ENCODE measurements around the gene LILRB5. TPM values are rescaled to one million over a fixed set of nuclear protein-coding genes. Genes with fewer than 3 reads are reported as not detected.
"Not testable (repeated sequence)": the region's sequence is repeated elsewhere in the genome, so short reads cannot be mapped to it uniquely, and the experiment has no call there.

The LILRB5 gene
- total RNA-seq, 1 donor from 2014 or later: 0.05 TPM

DNA sequence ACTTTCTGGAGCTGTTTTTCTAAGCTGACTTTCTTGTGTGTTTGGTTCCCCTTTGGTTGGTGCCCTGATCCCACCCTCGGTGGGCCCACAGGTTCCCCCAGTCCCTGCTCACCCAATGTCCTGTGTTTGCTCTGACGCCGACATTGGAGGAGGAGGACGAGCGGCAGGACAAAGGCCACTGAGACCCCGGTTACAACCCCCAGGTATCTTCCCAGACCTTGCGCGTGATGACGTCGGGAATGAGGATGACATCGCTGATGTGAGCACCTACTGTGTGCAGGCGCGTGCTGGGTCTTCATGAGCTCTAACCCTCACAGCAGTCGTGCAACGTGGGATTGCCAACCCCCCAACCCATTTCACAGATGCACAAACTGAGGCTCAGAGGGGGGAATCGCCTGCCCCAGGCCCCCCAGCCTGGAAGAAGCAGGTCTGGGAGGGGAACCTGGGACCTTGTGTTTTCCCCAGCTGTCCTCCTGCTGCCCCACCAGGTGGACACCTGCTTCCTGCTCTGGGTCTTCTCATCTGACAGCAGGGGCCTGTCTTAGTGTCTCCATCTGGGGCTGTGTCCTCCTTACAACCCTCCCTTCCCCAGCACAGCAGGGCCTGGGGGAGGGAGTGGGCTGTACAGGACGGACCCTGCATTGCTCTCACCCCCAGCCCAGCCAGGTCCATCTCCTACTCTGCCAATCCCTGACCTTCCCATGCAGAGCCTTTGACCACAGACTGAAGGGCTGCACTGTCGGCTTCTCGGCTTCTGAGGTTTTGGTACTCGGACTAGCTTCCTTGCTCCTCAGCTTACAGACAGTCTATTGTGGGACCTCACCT, 9.8 kb downstream of the LILRB5 start:
- DNase-seq (ENCODE audit: low spot score): no peak
- Mint-ChIP-seq H3K4me1 (ENCODE audit: low read depth) (peaks cover 12% of the 10 kb centered on the region), H3K27me3 (ENCODE audit: low read depth) (peaks cover 9% of the 10 kb centered on the region), H3K4me3 (ENCODE audit: low read depth) (no peak overlapping the region), H3K9me3 (no peaks in the 10 kb centered on the region), H3K36me3 (ENCODE audit: low read depth) (no peaks in the 10 kb centered on the region), H3K27ac (no peak overlapping the region)
- intact Hi-C loops (cut with micrococcal nuclease): loop anchor here (5.0 kb wide), 1 partner anchor 35 kb away; no protein-coding TSS in a partner anchor

DNA sequence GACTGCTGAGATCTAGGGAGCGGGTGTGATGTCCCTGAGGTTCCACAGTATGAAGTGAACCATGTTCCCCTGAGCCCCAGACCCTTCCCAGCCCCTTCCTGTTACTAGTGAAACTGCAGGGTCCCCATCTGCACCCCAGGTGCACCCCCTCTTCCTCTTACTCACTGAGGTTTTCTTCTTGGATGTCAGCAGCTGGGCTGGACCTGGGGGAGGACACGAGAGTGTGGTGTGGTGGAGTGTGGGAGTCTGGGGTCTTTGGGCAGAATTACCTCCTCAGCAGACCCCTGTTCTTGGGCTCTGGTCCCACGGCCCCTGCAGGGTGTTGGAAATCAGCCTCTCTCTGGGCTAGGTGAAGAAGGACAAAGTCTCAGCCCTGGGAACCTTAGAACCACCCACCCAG, 11.1 kb downstream of the LILRB5 start:
- peaks cover 9% of the 10 kb centered on the region for H3K27me3 Mint-ChIP-seq (ENCODE audit: low read depth)
- no peak overlapping the region for H3K27ac Mint-ChIP-seq
- H3K36me3 Mint-ChIP-seq (ENCODE audit: low read depth): no peaks in the 10 kb centered on the region
- no peaks in the 10 kb centered on the region for H3K9me3 Mint-ChIP-seq
- peaks cover 12% of the 10 kb centered on the region for H3K4me1 Mint-ChIP-seq (ENCODE audit: low read depth)
- no peak overlapping the region for H3K4me3 Mint-ChIP-seq (ENCODE audit: low read depth)
- DNase-seq (ENCODE audit: low spot score): no peak
- intact Hi-C loops (cut with micrococcal nuclease): loop anchor here (5.0 kb wide), 1 partner anchor 34 kb away; no protein-coding TSS in a partner anchor

DNA sequence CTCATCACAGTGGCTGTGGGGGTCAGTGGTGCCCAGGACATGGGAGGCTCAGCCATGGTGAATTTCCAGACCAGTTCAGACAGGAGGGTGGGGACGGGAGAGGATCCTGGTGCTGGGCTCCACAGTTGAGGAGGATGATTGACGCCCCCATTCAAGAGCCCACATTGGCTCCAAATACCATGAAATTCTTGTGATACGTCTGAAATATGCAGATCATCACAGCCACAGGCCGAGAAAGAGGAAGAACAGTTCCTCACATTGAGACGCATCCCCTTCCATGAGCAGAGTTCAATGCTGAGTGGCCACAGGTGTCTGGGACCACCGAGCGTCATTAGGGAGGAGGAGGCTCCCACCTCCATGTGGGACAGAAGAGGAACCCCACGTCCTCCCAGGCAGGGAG, 13.3 kb downstream of the LILRB5 start:
- H3K4me3 Mint-ChIP-seq (ENCODE audit: low read depth); H3K9me3 Mint-ChIP-seq; DNase-seq (ENCODE audit: low spot score); H3K36me3 Mint-ChIP-seq (ENCODE audit: low read depth); intact Hi-C loops (cut with micrococcal nuclease); H3K27me3 Mint-ChIP-seq (ENCODE audit: low read depth); H3K27ac Mint-ChIP-seq: not testable (repeated sequence)
- peaks cover 12% of the 10 kb centered on the region for H3K4me1 Mint-ChIP-seq (ENCODE audit: low read depth)

DNA sequence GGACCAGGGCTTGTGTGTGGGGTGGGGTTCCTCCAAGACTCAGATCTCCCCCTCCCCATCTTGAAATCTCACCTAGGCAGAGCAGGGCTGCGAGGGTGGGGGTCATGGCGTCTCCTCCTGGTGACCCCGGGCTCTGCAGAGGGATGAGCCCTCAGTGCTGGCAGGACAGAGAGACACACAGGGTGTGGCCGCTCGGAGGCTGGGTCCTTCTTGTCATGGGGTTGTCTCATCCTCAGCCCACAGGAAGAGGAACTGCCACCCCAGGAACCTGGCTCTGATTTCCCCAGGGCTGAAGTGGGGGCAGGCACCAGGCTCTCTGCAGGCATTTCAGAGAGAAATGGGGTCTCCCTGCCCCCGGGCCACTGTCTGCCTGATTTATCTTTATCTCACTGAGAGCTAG, 14.4 kb downstream of the LILRB5 start, which contains the start of gene LILRA6:
Gene LILRA6 (minus strand): TSS at position 145 of the 400 bp plus-strand sequence.
- H3K4me1 Mint-ChIP-seq (ENCODE audit: low read depth); H3K27ac Mint-ChIP-seq; DNase-seq (ENCODE audit: low spot score); H3K9me3 Mint-ChIP-seq; intact Hi-C loops (cut with micrococcal nuclease); H3K4me3 Mint-ChIP-seq (ENCODE audit: low read depth); H3K36me3 Mint-ChIP-seq (ENCODE audit: low read depth): not testable (repeated sequence)
- H3K27me3 Mint-ChIP-seq (ENCODE audit: low read depth): peaks cover 12% of the 10 kb centered on the region

DNA sequence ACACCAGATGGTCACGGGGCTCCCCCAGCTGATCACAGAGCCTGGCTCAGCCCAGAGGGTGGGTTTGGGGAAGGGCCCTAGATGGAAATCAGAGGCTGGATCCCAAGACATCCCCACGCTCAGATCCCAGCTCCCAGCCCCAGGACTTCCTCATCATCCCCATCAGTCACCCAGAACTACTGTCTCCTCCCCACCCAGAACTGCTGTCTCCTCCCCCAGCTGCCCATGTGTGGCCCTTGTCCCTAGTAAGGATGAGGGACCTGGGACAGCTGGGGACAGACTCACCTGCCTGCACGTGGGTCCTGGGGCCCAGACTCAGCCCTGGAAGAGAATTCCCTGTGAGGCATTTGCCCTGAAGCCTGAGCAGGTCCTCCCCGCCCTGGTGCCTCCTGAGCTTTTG, 14.8 kb downstream of the LILRB5 start:
- H3K4me3 Mint-ChIP-seq (ENCODE audit: low read depth); H3K4me1 Mint-ChIP-seq (ENCODE audit: low read depth); DNase-seq (ENCODE audit: low spot score); H3K36me3 Mint-ChIP-seq (ENCODE audit: low read depth); H3K9me3 Mint-ChIP-seq; intact Hi-C loops (cut with micrococcal nuclease); H3K27ac Mint-ChIP-seq: not testable (repeated sequence)
- peaks cover 14% of the 10 kb centered on the region for H3K27me3 Mint-ChIP-seq (ENCODE audit: low read depth)

DNA sequence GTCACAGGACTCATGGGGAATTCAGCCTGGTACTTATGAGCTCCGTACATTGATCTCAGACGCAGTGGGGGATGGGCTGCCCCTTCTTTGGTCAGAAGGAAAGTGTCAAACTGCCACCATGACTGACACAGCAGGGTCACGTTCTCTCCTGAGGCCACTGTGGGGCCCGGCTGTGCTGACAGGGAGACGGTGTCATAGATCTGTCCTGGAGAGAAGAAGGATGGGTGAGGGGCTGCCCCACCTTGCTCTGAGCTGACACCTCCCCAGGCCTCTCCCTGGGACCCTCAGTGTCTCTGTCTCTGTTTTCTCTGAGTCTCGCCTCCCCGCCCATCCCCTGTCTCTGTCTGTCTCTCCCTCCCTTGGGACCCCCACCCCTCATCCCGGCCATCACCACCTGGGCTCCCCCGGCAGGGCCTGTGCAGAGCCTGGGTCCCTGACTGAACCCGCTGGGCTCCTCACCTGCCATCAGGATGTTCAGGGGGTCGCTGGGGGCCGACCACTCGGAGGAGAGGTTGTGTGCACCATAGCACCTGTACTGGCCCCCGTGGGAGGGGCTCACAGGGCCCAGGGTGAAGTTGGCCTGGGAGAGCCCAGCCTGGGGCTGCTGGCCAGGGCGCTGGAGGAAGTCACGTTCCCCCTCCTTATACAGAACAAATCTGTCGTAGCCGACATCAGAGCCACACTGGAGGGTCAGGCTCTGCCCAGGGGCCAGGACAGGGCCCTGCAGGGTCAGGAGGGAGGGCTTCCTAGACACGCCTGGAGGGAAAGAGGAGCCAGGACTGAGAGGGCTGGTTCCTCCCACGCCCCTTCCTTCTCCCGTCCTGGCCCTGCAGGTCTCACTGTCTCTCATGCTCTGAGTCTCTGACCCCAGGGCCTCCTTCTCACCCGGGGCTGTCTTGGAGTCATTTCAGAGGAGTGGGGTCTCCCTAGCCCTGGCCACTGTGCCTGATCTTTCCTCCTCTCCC, 16.4 kb downstream of the LILRB5 start:
- H3K9me3 Mint-ChIP-seq; H3K4me3 Mint-ChIP-seq (ENCODE audit: low read depth); H3K36me3 Mint-ChIP-seq (ENCODE audit: low read depth); H3K27ac Mint-ChIP-seq; H3K4me1 Mint-ChIP-seq (ENCODE audit: low read depth); DNase-seq (ENCODE audit: low spot score); intact Hi-C loops (cut with micrococcal nuclease): not testable (repeated sequence)
- H3K27me3 Mint-ChIP-seq (ENCODE audit: low read depth): peaks cover 19% of the 10 kb centered on the region

DNA sequence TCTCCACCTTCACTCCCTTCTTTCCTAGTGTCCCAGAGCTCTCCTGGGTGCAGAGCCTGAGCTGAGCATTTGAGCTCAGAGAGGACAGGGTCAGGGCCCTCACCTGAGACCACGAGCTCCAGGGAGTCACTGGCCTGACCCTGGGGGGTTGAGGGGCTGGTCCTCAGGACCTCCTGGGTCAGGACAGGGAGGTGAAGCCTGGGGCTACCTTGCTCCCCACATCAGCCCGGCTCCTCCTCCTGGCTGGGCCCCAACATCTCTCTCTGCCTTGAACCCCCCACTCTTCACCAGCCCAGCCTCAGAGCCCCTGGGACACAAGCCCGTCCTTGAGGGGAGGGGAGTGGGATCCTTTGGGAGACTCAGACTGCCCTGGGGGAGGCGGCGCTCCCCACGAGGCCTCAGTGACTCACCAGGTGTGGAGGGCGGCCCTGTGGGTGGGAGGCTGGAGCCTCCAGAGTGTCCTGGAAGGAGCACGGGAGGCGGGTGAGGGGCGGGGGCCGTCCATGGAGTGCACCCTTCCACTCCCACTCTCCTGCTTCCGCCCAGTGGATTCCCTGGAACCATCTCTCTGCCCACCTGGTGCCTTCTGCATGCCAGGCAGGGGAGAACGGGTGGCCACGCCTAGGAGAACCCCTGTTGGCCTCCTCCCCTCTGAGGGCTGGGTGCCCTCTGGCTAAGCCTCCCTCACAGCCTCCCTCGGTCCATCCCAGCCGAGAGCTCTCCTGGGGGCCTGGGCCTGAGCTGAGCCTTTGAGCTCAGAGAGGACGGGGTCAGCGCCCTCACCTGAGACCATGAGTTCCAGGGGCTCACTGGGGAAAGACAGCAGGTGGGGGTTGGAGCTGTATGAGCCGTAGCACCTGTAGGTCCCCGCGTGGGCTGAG, 17.3 kb downstream of the LILRB5 start:
- H3K27ac Mint-ChIP-seq; H3K4me3 Mint-ChIP-seq (ENCODE audit: low read depth); H3K36me3 Mint-ChIP-seq (ENCODE audit: low read depth); DNase-seq (ENCODE audit: low spot score); intact Hi-C loops (cut with micrococcal nuclease); H3K4me1 Mint-ChIP-seq (ENCODE audit: low read depth); H3K9me3 Mint-ChIP-seq: not testable (repeated sequence)
- H3K27me3 Mint-ChIP-seq (ENCODE audit: low read depth): peaks cover 22% of the 10 kb centered on the region

DNA sequence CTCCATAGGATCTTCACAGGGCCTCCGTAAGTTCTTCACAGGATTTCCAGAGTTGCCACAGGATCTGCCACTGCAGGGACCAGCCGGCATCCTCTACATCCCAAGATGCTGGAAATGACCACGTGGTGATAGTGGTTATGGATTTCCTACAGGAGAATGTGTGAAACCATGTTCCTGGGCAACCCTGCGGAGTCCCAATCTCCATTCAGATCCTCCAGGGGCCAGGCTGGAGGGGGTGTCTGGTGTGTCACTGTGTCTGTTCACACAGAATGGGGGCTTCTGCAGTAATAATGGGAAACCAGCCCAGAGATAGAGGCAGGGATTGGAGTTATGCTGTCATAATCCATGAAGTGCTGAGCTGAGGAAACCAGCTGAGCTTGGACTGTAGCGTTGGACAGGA, 23.1 kb downstream of the LILRB5 start:
- no peak overlapping the region for H3K4me3 Mint-ChIP-seq (ENCODE audit: low read depth)
- intact Hi-C loops (cut with micrococcal nuclease): no loop called here
- no peak overlapping the region for H3K27ac Mint-ChIP-seq
- peaks cover 7% of the 10 kb centered on the region for H3K4me1 Mint-ChIP-seq (ENCODE audit: low read depth)
- H3K36me3 Mint-ChIP-seq (ENCODE audit: low read depth): no peaks in the 10 kb centered on the region
- DNase-seq (ENCODE audit: low spot score): no peak
- peaks cover 41% of the 10 kb centered on the region for H3K27me3 Mint-ChIP-seq (ENCODE audit: low read depth)
- no peaks in the 10 kb centered on the region for H3K9me3 Mint-ChIP-seq

DNA sequence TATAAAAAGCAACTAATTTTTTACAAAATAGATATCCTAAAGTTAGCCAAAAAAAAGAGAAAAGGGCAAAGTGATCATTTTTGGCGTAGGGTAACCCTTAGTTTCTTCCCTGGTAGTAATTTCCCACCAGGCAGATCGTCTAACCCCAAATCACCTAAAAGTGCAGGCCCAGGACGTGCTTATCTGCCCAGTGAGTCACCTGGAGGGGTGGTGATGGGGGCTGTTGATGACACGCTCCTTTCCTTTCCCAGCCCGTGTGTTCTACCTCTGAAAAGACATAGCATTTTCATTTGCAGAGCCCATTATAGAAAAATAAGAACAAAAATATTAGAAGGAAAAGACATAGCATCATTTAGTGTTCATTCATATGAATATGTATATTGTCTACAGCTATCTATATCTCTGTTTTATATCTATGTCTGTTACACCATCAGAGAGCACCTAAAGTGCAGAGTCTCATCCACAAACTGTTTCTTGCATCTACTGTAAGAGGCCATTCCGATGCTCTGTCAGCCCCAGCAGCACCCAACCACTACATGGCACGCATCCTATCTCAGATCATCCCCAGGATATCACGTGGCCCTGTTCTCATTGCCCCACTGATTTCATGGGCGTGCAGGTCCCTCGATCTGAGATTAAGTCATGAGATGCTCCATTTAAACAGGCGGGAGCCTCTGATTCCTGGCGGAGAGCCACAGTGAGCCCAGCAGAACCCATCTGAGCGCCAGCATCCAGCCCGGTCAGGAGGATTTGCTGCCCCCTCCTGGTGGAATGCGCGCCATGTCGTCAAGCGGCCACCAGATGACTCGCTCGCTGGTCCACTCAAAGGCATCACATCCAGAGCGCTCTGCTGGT, 25.8 kb downstream of the LILRB5 start:
- no peaks in the 10 kb centered on the region for H3K9me3 Mint-ChIP-seq
- H3K4me1 Mint-ChIP-seq (ENCODE audit: low read depth): peaks cover 7% of the 10 kb centered on the region
- H3K36me3 Mint-ChIP-seq (ENCODE audit: low read depth): no peaks in the 10 kb centered on the region
- peak; percentile 76 for DNase-seq (ENCODE audit: low spot score)
- no peak overlapping the region for H3K4me3 Mint-ChIP-seq (ENCODE audit: low read depth)
- H3K27me3 Mint-ChIP-seq (ENCODE audit: low read depth): peaks cover 30% of the 10 kb centered on the region
- H3K27ac Mint-ChIP-seq: no peak overlapping the region
- intact Hi-C loops (cut with micrococcal nuclease): loop anchor here (1.0 to 2.0 kb wide), 3 partner anchors 21 to 72 kb away; partner anchors contain the start of gene LENG1

DNA sequence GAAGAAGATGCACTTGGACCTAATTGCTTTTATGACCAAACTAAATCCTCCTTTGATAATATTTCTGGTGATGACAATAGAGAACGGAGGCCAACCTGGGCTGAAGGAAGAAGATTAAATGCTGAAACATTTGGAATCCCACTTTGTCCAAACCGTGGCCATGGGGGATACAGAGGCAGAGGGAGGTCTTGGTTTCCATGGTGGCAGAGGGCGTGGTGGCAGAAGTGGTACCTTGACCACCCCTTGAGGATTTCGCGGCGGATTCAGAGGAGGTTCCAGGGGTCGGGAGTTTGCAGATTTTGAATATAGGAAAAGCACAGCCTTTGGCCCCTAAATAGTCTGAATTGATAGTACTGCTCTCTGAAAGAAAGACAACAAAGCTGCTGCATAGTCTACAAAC, 27.0 kb downstream of the LILRB5 start:
- H3K36me3 Mint-ChIP-seq (ENCODE audit: low read depth): no peaks in the 10 kb centered on the region
- H3K27ac Mint-ChIP-seq: no peak overlapping the region
- H3K4me1 Mint-ChIP-seq (ENCODE audit: low read depth): peaks cover 7% of the 10 kb centered on the region
- peaks cover 28% of the 10 kb centered on the region for H3K27me3 Mint-ChIP-seq (ENCODE audit: low read depth)
- no peak overlapping the region for H3K4me3 Mint-ChIP-seq (ENCODE audit: low read depth)
- DNase-seq (ENCODE audit: low spot score): no peak
- no peaks in the 10 kb centered on the region for H3K9me3 Mint-ChIP-seq
- intact Hi-C loops (cut with micrococcal nuclease): loop anchor here (2.0 kb wide), 1 partner anchor 19 kb away; no protein-coding TSS in a partner anchor

DNA sequence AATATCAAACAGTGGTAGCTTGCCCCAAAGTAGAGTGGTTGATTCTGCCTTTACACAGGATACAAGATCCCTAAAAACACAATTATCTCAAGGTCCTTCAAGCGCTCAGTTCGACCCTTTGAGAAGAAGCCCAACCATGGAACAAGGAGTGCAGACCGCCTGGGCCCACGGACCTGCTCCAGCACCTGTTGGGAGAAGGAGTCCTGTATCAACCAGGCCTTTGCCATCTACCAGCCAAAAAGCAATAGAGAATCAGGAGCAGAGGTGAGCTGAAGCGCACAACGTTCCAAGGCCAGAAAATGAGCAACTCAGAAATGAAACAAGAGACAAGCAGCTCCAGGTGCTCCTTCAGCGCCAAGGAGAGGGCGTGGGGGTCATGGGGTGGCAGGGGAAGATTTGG, 27.9 kb downstream of the LILRB5 start:
- intact Hi-C loops (cut with micrococcal nuclease): no loop called here
- H3K27me3 Mint-ChIP-seq (ENCODE audit: low read depth): peaks cover 19% of the 10 kb centered on the region
- H3K36me3 Mint-ChIP-seq (ENCODE audit: low read depth): no peaks in the 10 kb centered on the region
- DNase-seq (ENCODE audit: low spot score): no peak
- H3K4me3 Mint-ChIP-seq (ENCODE audit: low read depth): no peak overlapping the region
- H3K27ac Mint-ChIP-seq: no peak overlapping the region
- H3K9me3 Mint-ChIP-seq: no peaks in the 10 kb centered on the region
- peaks cover 7% of the 10 kb centered on the region for H3K4me1 Mint-ChIP-seq (ENCODE audit: low read depth)
